A673 (cell line): Measurements from ENCODE around the gene ACBD7. TPM values are rescaled to one million over a fixed set of nuclear protein-coding genes. Genes with fewer than 3 reads are reported as not detected.

Source experiments
- BruUV-seq: library from RNA; stranded (reverse); fragments of 400-500 nt; replicated peaks from 2 replicates; lab custom pipeline; 2021; lab: Mats Ljungman, UMichigan
- CTCF ChIA-PET: fragments of 300-600 bp; sonication (Branson Sonifier 250); formaldehyde crosslinking; loops from one replicate; lab custom pipeline; 2022; ENCODE audit warnings: antibody characterized with exemption; lab: Charles Lee
- POLR2A ChIA-PET: fragments of 300-600 bp; sonication (Branson Sonifier 250); formaldehyde crosslinking; loops from one replicate; lab custom pipeline; 2022; ENCODE audit warnings: antibody characterized with exemption; ENCODE audit not compliant: low non-redundant PET; lab: Charles Lee
- DNase-seq: peaks from one replicate; pipeline ENCODE4 v3.0.0-alpha.2; 2015; ENCODE audit warnings: low spot score
- H3K27ac ChIP-seq: fragments of 200-600 bp; sonication (generic); 2 replicates; pipeline ENCODE4 v1.5.1; 2016; ENCODE audit warnings: mixed run types, low read depth, mild to moderate bottlenecking, mixed read lengths, antibody characterized with exemption, low read length; ENCODE audit not compliant: poor library complexity, severe bottlenecking
- H3K27me3 ChIP-seq: fragments of 200-600 bp; sonication (generic); replicated peaks from 2 replicates; pipeline ENCODE4 v1.6.1; 2017; ENCODE audit warnings: mixed run types, low read depth, mild to moderate bottlenecking, mixed read lengths, antibody characterized with exemption, low read length; ENCODE audit not compliant: insufficient read depth, poor library complexity
- H3K36me3 ChIP-seq: fragments of 200-600 bp; sonication (generic); 2 replicates; pipeline ENCODE4 v1.6.1; 2016; ENCODE audit warnings: mixed run types, mild to moderate bottlenecking, mixed read lengths, antibody characterized with exemption, low read length; ENCODE audit not compliant: insufficient read depth, poor library complexity, severe bottlenecking
- H3K4me1 ChIP-seq: fragments of 200-600 bp; sonication (generic); 2 replicates; pipeline ENCODE4 v1.6.1; 2017; ENCODE audit warnings: mixed run types, mild to moderate bottlenecking, mixed read lengths, antibody characterized with exemption, low read length; ENCODE audit not compliant: insufficient read depth, poor library complexity, severe bottlenecking
- H3K4me3 ChIP-seq: fragments of 200-600 bp; sonication (generic); 2 replicates; pipeline ENCODE4 v1.5.1; 2016; ENCODE audit warnings: low read depth, mixed run types, mild to moderate bottlenecking, mixed read lengths, low read length; ENCODE audit not compliant: poor library complexity, severe bottlenecking
- H3K9me3 ChIP-seq: fragments of 200-600 bp; sonication (generic); 2 replicates; pipeline ENCODE4 v1.6.1; 2016; ENCODE audit warnings: mixed run types, low read depth, mild to moderate bottlenecking, mixed read lengths, antibody characterized with exemption, low read length; ENCODE audit not compliant: poor library complexity, severe bottlenecking
- CTCF ChIP-seq: fragments of 300-800, 200-600 bp; sonication (generic); conservative IDR thresholded peaks from 2 replicates; pipeline ENCODE4 v1.5.1; 2017; ENCODE audit warnings: low read depth, mild to moderate bottlenecking, antibody characterized with exemption, low read length, moderate library complexity, mixed read lengths
- EZH2 ChIP-seq: fragments of 200-600 bp; sonication (generic); IDR thresholded peaks from 2 replicates; pipeline ENCODE4 v1.6.1; 2017; ENCODE audit warnings: borderline replicate concordance, low read depth, mild to moderate bottlenecking, mixed read lengths, antibody characterized with exemption, low read length; ENCODE audit not compliant: poor library complexity, severe bottlenecking
- intact Hi-C: fragments of 100-400 bp; cut with micrococcal nuclease; formaldehyde crosslinking; loops from one replicate; pipeline ENCODE4 v1.10.0; 2022; ENCODE audit not compliant: unreplicated experiment
- total RNA-seq: library from RNA; stranded (reverse); gene quantifications from 2 replicates; pipeline ENCODE4 v1.2.3, GENCODE V29; 2021

The ACBD7 gene
- total RNA-seq, 1 experiment from 2014 or later: 2.0 TPM

- Histone ChIP-seq H3K27ac (no peak overlapping the region), H3K36me3 (no peaks in the 10 kb centered on the region), H3K27me3 (no peaks in the 10 kb centered on the region), H3K4me3 (no peak overlapping the region), H3K4me1 (no peaks in the 10 kb centered on the region), H3K9me3 (peaks cover 5% of the 10 kb centered on the region)
- TF ChIP-seq EZH2 (no peak), CTCF (no peak)
- intact Hi-C loops: no loop called here
- POLR2A ChIA-PET: no interaction called here
- no peak for DNase-seq
- CTCF ChIA-PET: no interaction called here
- no TSS peak for BruUV-seq
Measured at GRCh38 chr10:15075421-15075820, 13.2 kb downstream of the ACBD7 start.

DNA sequence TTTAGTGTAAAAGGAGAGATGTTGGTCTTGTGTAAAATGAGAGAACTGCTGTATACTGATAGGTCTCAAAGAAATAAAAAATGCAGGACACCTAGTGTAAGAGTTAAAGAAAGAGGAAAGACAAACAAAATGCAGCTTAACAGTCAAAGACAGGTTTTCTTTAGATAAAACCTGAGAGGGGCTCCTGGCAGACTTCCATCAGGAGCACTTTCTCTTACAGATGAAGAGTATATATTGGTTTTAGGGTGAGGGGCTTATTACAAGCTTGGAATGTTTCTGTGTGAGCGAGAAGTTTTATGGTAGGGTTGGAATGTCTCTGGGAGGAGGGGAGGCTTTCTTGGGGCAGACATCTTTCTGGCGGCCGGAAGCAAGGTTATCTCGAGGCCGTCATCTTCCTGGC, 16.2 kb downstream of the ACBD7 start:
- Histone ChIP-seq H3K4me3 (no peak overlapping the region), H3K27me3 (no peaks in the 10 kb centered on the region), H3K36me3 (no peaks in the 10 kb centered on the region), H3K27ac (no peak overlapping the region), H3K4me1 (no peaks in the 10 kb centered on the region), H3K9me3 (peaks cover 5% of the 10 kb centered on the region)
- no peak for DNase-seq
- intact Hi-C loops: no loop called here
- CTCF ChIA-PET: no interaction called here
- POLR2A ChIA-PET: no interaction called here
- TF ChIP-seq EZH2 (no peak), CTCF (no peak)
- BruUV-seq: no TSS peak

- BruUV-seq: no TSS peak
- Histone ChIP-seq H3K4me3 (no peak overlapping the region), H3K27me3 (no peaks in the 10 kb centered on the region), H3K36me3 (no peaks in the 10 kb centered on the region), H3K27ac (no peak overlapping the region), H3K9me3 (peaks cover 5% of the 10 kb centered on the region), H3K4me1 (no peaks in the 10 kb centered on the region)
- intact Hi-C loops: no loop called here
- ChIA-PET CTCF (no interaction called here), POLR2A (interaction anchor here (0.6 kb wide), 1 partner anchor 11 kb away, joined by 4 read pairs; no protein-coding TSS in a partner anchor)
- DNase-seq: no peak
- no peak for TF ChIP-seq CTCF
- no peak for TF ChIP-seq EZH2
Measured at GRCh38 chr10:15069230-15069629, 19.3 kb downstream of the ACBD7 start.
